Pancreas (tissue), 10 donors: ENCODE data around the gene UBASH3B. TPM values are rescaled to one million over a fixed set of nuclear protein-coding genes. Genes with fewer than 3 reads are reported as not detected.
A peak's percentile ranks its signal among the peaks of the same experiment; 100 is the strongest.

Source experiments
- ATAC-seq, 4 donors: fragments of 200-7000 bp; cut with Tn5 transposase; one replicate each; pipeline versions ENCODE4 v1.8.0 to v1.9.1; 2020; ENCODE audit warnings: mild to moderate bottlenecking in 4 of 4, moderate library complexity in 4 of 4
- DNase-seq, 6 donors: peaks; one replicate each; pipeline ENCODE4 v3.0.0-alpha.2; 2020
- FAIRE-seq: peaks from 2 replicates; lab custom pipeline; 2012; peaks lifted over from hg19 to GRCh38; lab: Jason Lieb, UNC
- H3K27ac ChIP-seq, 4 donors: fragments of 200-600 bp; sonication (generic); 1 replicate in 3 of 4; 2 replicates in 1 of 4; pipeline versions ENCODE4 v1.5.0 to v1.8.0; 2020
- H3K27me3 ChIP-seq, 4 donors: fragments of 200-600 bp; one replicate each; pipeline ENCODE4 v1.8.0; 2021
- H3K36me3 ChIP-seq, 3 donors: fragments of 200-600 bp; sonication (generic) in 1 of 3; one replicate each; pipeline versions ENCODE4 v1.5.0 to v1.8.0; 2020 to 2021
- H3K4me1 ChIP-seq, 3 donors: fragments of 200-600 bp; one replicate each; pipeline ENCODE4 v1.8.0; 2021
- H3K4me3 ChIP-seq, 4 donors: fragments of 200-600 bp; sonication (generic) in 2 of 4; one replicate each; pipeline versions ENCODE4 v1.5.0 to v1.8.0; 2020 to 2021
- H3K9me3 ChIP-seq, 4 donors: fragments of 200-600 bp; one replicate each; pipeline ENCODE4 v1.8.0; 2021
- WGBS, 2 donors: extraction: QIAGEN DNeasy Blood & Tissue Kit; methylation state at CpG; one replicate each; pipeline ENCODE4 v1.1.7; 2013; 5-methylcytosine and 5-hydroxymethylcytosine counted together
- intact Hi-C, 3 donors: fragments of 100-400 bp; cut with DNase I; formaldehyde crosslinking; loops; one replicate each; pipeline versions ENCODE4 v1.11.1 to v1.14.2; 2022
- polyA plus RNA-seq, 2 donors: library from polyadenylated mRNA; stranded (reverse); fragments of 200-250 nt; gene quantifications; one replicate each; pipeline ENCODE4 v1.2.3, GENCODE V29; 2013
- total RNA-seq, 6 donors: library from RNA; stranded (reverse); fragmentation: NEBNext Ultra II Directional in 4 of 6; extraction: Animal tissue kit (Norgen Biotek cat#: 25700) in 4 of 6; gene quantifications; one replicate each; pipeline versions ENCODE4 v1.2.1 to v1.2.4, GENCODE V29; 2021 to 2023
- TF ChIP-seq, protein P1 (sequence below), 4 donors: fragments of 200-600 bp; sonication (generic) in 3 of 4; IDR thresholded peaks; one replicate each; pipeline versions ENCODE4 v1.5.0 to v1.8.0; 2021; ENCODE audit warnings: antibody characterized with exemption in 4 of 4
- donor health status: healthy with polysubstance abuse.
- donor health status: DM: no; HTN: no; CAD: no; lungs with moderate emphysema.
- donor health status: DM: no; HTN: no; CAD: no.
- donor health status: control.
- donor health status: control.
- donor health status: Bipolar disorder and iron deficiency.
- donor health status: DM: yes; HTN: yes; CAD: no.
- donor health status: DM: no; HTN: no; CAD: no.
- donor health status: DM: no; HTN: no; CAD: no.
- donor health status: DM: yes; HTN: yes; CAD: no.

The UBASH3B gene
- total and polyA plus RNA-seq, 8 donors = 0.56 to 5.8 (median 1.8) TPM

DNA sequence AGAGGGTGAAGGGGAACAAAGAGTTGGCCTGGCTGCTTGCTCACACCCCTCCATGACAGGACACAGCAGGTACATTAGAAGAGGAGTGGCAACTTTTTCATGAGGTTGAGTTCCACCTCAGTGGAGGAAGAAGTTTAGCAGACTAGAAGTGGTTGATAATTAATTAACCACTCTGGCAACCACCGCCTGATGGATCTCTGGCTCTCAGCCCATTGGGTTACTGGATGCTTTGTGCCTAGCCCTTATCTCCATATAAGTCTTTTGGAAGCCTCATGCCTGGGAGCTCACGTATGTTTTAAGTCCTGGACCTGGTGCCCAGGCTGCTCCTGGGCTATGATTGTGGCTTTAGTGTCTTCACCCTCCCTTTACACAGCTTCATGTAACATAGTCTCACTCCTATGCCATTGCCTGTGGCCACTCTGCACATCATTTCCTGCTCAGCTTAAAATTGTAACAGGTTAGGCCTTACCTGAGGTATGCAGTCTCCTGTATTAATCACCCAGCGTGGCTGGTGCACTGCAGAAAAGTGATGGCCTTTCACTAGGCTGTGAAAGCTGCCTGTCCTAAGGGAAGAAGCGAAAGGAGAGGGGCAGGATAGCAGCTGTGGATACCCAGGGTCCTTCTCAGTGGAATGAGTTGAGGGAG lies 110.1 kb downstream of the UBASH3B start:
- DNase-seq (peak in 1 of 6 donors; percentile 17), ATAC-seq (peak in 3 of 4 donors; percentile 26 to 68 (median 30)), FAIRE-seq (no peak)
- Histone ChIP-seq H3K27ac (no peak overlapping the region), H3K9me3 (no peaks in the 10 kb centered on the region), H3K27me3 (no peaks in the 10 kb centered on the region), H3K4me1 (no peaks in the 10 kb centered on the region), H3K36me3 (no peaks in the 10 kb centered on the region), H3K4me3 (no peak overlapping the region)
- WGBS, 2 donors = 61 to 65% methylated on average over 4 of the region's 4 CpGs
- TF ChIP-seq, protein P1, sequence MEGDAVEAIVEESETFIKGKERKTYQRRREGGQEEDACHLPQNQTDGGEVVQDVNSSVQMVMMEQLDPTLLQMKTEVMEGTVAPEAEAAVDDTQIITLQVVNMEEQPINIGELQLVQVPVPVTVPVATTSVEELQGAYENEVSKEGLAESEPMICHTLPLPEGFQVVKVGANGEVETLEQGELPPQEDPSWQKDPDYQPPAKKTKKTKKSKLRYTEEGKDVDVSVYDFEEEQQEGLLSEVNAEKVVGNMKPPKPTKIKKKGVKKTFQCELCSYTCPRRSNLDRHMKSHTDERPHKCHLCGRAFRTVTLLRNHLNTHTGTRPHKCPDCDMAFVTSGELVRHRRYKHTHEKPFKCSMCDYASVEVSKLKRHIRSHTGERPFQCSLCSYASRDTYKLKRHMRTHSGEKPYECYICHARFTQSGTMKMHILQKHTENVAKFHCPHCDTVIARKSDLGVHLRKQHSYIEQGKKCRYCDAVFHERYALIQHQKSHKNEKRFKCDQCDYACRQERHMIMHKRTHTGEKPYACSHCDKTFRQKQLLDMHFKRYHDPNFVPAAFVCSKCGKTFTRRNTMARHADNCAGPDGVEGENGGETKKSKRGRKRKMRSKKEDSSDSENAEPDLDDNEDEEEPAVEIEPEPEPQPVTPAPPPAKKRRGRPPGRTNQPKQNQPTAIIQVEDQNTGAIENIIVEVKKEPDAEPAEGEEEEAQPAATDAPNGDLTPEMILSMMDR (IDR thresholded peaks at IDR 0.05) = no peak
- intact Hi-C loops = no loop called here

DNA sequence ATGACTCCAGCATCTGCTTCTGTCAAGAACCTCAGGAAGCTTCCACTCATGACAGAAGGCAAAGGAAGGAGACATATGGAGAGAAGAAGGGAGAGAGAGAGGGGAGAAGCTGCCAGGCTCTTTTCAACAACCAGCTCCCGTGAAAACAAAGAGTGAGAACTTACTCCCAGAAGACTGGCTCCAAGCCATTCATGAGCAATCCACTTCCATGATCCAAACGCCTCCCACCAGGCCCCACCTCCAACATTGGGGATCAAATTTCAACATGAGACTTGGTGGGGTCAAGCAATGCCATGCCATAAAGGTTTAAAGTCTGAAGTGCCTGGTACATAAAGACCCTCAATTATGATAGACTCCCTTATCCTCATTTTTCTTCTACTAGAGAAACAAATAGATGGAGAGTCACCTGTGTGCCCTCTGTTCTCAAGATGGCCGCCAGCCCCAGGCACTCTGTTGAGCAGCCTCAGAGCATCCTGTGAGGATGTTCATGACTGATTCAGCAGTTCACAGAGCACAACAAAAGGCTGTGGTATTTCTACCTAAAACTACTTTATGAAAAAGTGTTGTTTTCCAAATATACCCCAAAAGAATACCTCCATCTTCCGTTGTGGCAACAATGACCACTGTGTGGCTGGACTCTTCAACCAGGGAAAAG lies 113.7 kb downstream of the UBASH3B start:
- H3K27me3 ChIP-seq = no peaks in the 10 kb centered on the region
- H3K9me3 ChIP-seq = no peaks in the 10 kb centered on the region
- TF ChIP-seq, protein P1 (IDR thresholded peaks at IDR 0.05) = no peak
- FAIRE-seq (no peak), DNase-seq (no peak), ATAC-seq (no peak)
- no peak overlapping the region for H3K4me3 ChIP-seq
- no peak overlapping the region for H3K27ac ChIP-seq
- intact Hi-C loops = no loop called here
- 55 to 72% methylated on average over 4 of the region's 4 CpGs for WGBS, 2 donors
- no peaks in the 10 kb centered on the region for H3K36me3 ChIP-seq
- H3K4me1 ChIP-seq = no peaks in the 10 kb centered on the region

DNA sequence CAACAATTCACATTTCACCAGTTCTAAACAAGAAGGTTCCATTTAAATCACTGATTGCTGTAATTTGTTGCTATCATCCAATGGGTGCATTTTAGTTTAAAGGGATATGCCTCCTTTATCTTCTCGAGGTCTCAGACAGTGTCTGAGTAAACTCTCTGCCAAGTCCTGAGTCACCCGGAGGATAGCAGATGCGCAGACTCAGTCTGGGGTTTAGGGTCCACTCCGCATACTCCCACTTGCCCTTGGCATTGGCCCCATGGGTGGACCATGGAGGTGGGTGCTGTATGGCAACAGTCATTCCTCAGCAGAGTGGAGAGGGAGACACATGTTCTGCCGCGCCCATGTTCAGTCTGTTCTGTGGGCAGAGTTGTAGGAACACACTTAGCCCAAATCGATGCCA lies 117.4 kb downstream of the UBASH3B start:
- H3K27me3 ChIP-seq = no peaks in the 10 kb centered on the region
- ATAC-seq = no peak
- H3K27ac ChIP-seq = no peak overlapping the region
- H3K4me1 ChIP-seq = no peaks in the 10 kb centered on the region
- no peak for DNase-seq
- H3K4me3 ChIP-seq = no peak overlapping the region
- 68 to 75% methylated on average over 7 of the region's 7 CpGs for WGBS, 2 donors
- intact Hi-C loops = loop anchor here in 1 of 3 donors (10.0 kb wide), 1 partner anchor 138 kb away; no protein-coding TSS in a partner anchor
- TF ChIP-seq, protein P1 (IDR thresholded peaks at IDR 0.05) = no peak
- no peaks in the 10 kb centered on the region for H3K36me3 ChIP-seq
- FAIRE-seq = no peak
- no peaks in the 10 kb centered on the region for H3K9me3 ChIP-seq

DNA sequence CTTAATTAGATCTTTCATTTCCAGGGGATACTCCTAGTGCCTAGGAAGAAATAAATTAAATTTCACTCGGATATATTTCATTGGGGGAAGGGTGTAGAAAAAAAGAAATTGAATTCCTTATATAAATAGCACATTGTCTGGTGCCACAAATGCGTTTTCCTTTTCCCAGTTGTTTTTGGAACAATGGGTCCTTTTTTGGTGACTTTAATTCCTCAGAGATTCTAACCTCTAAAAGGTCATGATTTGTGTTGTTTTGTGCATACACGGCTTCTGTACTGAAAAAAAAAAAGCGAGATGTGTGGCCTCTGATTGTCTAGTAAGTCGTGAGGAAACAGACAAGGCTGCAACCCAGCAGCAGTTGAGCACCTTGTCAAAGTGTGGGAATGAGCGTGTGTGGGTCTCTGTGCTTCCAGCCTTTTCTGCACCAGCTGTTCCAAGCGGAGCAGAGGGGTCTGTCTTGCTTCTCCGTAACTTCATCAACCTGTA lies 118.3 kb downstream of the UBASH3B start:
- no peak for FAIRE-seq
- ATAC-seq = no peak
- intact Hi-C loops = loop anchor here in 1 of 3 donors (10.0 kb wide), 1 partner anchor 139 kb away; no protein-coding TSS in a partner anchor
- DNase-seq = no peak
- Histone ChIP-seq H3K27me3 (no peaks in the 10 kb centered on the region), H3K4me1 (no peaks in the 10 kb centered on the region), H3K36me3 (no peaks in the 10 kb centered on the region), H3K4me3 (no peak overlapping the region), H3K27ac (no peak overlapping the region), H3K9me3 (no peaks in the 10 kb centered on the region)
- 44 to 52% methylated on average over 8 of the region's 8 CpGs for WGBS, 2 donors
- TF ChIP-seq, protein P1 (IDR thresholded peaks at IDR 0.05) = no peak
